ENCODE results near the gene FSIP2. TPM values are rescaled to one million over a fixed set of nuclear protein-coding genes. Genes with fewer than 3 reads are reported as not detected.

Gene FSIP2
- total and polyA plus RNA-seq, 2 of the 13 experiments (the other 11 are each of a cell fraction or from before 2014, with no cell fraction given), result 0.01 to 0.07 TPM

DNA sequence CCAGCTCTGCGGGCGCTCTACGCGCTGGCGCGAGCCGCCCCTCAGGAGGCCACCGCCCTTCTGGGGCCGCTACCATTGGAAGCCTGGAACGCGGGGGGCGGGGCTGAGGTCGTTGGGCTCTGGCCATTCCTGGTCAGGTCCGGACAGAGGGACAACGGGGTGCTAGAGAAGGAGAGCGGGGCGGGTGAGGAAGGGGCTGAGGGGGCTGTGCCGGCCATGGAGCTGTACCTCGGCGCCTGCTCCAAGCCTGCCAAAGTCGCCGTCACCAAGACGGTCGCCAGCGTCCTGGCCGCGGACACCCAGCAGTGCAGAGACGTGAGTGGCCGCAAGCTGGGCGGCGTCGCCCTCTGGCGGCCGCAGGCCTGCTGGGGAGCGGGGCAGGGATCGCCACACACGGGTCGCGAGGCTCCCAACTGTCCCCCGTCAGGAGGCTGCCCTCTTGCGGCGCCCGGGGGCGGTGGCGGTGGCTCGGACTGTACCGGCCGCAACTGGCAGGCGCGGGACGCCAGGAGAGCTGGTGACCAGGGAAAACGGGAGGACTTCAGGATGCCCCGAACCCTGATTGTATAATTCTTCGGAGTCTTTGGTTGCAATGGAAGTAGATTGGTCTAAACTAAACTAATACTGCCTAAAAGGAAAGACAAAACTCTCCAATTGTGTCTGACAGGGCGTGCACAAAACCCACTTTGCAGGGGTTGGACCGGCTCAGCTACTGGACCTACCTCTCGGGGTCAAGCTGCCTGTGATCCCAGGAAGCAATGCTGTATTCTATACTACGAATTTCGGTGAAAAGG lies at the start of gene FSIP2 (continued):
- TF ChIP-seq MEIS2 (CRISPR knock-in tag; IDR thresholded peaks at IDR 0.05), result no peak
- no peak for TF ChIP-seq JARID2 (CRISPR knock-in tag; IDR thresholded peaks at IDR 0.05; ENCODE audit: insufficient replicate concordance)
- TF ChIP-seq, protein P1, sequence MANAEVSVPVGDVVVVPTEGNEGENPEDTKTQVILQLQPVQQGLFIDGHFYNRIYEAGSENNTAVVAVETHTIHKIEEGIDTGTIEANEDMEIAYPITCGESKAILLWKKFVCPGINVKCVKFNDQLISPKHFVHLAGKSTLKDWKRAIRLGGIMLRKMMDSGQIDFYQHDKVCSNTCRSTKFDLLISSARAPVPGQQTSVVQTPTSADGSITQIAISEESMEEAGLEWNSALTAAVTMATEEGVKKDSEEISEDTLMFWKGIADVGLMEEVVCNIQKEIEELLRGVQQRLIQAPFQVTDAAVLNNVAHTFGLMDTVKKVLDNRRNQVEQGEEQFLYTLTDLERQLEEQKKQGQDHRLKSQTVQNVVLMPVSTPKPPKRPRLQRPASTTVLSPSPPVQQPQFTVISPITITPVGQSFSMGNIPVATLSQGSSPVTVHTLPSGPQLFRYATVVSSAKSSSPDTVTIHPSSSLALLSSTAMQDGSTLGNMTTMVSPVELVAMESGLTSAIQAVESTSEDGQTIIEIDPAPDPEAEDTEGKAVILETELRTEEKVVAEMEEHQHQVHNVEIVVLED (CRISPR knock-in tag; IDR thresholded peaks at IDR 0.05; ENCODE audit: borderline replicate concordance), result no peak
- peak; percentile 23; the same call in 1 of the 2 replicates for TF ChIP-seq PHF8 (CRISPR knock-in tag; IDR thresholded peaks at IDR 0.05)
- TF ChIP-seq RFX3 (CRISPR knock-in tag; IDR thresholded peaks at IDR 0.05), result no peak
- TF ChIP-seq NFE2L1 (CRISPR knock-in tag; IDR thresholded peaks at IDR 0.05; ENCODE audit: borderline replicate concordance), result no peak
- no peak for TF ChIP-seq ZNF780A (CRISPR knock-in tag; IDR thresholded peaks at IDR 0.05)
- TF ChIP-seq, protein P2, sequence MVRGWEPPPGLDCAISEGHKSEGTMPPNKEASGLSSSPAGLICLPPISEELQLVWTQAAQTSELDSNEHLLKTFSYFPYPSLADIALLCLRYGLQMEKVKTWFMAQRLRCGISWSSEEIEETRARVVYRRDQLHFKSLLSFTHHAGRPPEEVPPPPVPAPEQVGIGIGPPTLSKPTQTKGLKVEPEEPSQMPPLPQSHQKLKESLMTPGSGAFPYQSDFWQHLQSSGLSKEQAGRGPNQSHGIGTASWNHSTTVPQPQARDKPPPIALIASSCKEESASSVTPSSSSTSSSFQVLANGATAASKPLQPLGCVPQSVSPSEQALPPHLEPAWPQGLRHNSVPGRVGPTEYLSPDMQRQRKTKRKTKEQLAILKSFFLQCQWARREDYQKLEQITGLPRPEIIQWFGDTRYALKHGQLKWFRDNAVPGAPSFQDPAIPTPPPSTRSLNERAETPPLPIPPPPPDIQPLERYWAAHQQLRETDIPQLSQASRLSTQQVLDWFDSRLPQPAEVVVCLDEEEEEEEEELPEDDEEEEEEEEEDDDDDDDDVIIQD (CRISPR knock-in tag; IDR thresholded peaks at IDR 0.05; ENCODE audit: low read depth), result 0 out of 2 replicates have a peak, but pooled peaks have one; percentile 26
- TF ChIP-seq ELF3 (CRISPR knock-in tag; IDR thresholded peaks at IDR 0.05), result no peak
- TF ChIP-seq, protein P3, sequence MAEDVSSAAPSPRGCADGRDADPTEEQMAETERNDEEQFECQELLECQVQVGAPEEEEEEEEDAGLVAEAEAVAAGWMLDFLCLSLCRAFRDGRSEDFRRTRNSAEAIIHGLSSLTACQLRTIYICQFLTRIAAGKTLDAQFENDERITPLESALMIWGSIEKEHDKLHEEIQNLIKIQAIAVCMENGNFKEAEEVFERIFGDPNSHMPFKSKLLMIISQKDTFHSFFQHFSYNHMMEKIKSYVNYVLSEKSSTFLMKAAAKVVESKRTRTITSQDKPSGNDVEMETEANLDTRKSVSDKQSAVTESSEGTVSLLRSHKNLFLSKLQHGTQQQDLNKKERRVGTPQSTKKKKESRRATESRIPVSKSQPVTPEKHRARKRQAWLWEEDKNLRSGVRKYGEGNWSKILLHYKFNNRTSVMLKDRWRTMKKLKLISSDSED (CRISPR knock-in tag; IDR thresholded peaks at IDR 0.05), result no peak
- TF ChIP-seq, protein P4, sequence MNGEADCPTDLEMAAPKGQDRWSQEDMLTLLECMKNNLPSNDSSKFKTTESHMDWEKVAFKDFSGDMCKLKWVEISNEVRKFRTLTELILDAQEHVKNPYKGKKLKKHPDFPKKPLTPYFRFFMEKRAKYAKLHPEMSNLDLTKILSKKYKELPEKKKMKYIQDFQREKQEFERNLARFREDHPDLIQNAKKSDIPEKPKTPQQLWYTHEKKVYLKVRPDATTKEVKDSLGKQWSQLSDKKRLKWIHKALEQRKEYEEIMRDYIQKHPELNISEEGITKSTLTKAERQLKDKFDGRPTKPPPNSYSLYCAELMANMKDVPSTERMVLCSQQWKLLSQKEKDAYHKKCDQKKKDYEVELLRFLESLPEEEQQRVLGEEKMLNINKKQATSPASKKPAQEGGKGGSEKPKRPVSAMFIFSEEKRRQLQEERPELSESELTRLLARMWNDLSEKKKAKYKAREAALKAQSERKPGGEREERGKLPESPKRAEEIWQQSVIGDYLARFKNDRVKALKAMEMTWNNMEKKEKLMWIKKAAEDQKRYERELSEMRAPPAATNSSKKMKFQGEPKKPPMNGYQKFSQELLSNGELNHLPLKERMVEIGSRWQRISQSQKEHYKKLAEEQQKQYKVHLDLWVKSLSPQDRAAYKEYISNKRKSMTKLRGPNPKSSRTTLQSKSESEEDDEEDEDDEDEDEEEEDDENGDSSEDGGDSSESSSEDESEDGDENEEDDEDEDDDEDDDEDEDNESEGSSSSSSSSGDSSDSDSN (CRISPR knock-in tag; IDR thresholded peaks at IDR 0.05), result peak; percentile 42; the same call in 1 of the 2 replicates
- TF ChIP-seq TCF12 (IDR thresholded peaks at IDR 0.05), result no peak
- no peak for TF ChIP-seq TCF12 (CRISPR knock-in tag; IDR thresholded peaks at IDR 0.05)
- no peak for TF ChIP-seq RELA (CRISPR knock-in tag; IDR thresholded peaks at IDR 0.05)
- TF ChIP-seq, protein P5, sequence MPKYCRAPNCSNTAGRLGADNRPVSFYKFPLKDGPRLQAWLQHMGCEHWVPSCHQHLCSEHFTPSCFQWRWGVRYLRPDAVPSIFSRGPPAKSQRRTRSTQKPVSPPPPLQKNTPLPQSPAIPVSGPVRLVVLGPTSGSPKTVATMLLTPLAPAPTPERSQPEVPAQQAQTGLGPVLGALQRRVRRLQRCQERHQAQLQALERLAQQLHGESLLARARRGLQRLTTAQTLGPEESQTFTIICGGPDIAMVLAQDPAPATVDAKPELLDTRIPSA (CRISPR knock-in tag; IDR thresholded peaks at IDR 0.05; ENCODE audit: borderline replicate concordance), result 0 out of 2 replicates have a peak, but pooled peaks have one; percentile 50
- peak; percentile 97 for TF ChIP-seq RAD21 (CRISPR knock-in tag; IDR thresholded peaks at IDR 0.05)
- TF ChIP-seq CBX2 (IDR thresholded peaks at IDR 0.05; ENCODE audit: low read depth, low read length), result no peak
- no peak for TF ChIP-seq CBX2 (CRISPR knock-in tag; IDR thresholded peaks at IDR 0.05; ENCODE audit: low read depth)
- TF ChIP-seq REPIN1 (CRISPR knock-in tag; IDR thresholded peaks at IDR 0.05; ENCODE audit: borderline replicate concordance, low read depth), result peak; percentile 82; the same call in 1 of the 2 replicates
- peak; percentile 80 for TF ChIP-seq XRCC5 (optimal IDR thresholded peaks at IDR 0.05; ENCODE audit: low read length)
- no peak for TF ChIP-seq FOXO1 (CRISPR knock-in tag; IDR thresholded peaks at IDR 0.05)
- TF ChIP-seq SRSF9 (IDR thresholded peaks at IDR 0.05; ENCODE audit: borderline replicate concordance, insufficient read depth, low read depth, low read length, poor library complexity, severe bottlenecking), result no peak
- TF ChIP-seq ZSCAN30 (CRISPR knock-in tag; IDR thresholded peaks at IDR 0.05), result no peak
